ENCODE data around the gene AMHR2. TPM values are rescaled to one million over a fixed set of nuclear protein-coding genes. Genes with fewer than 3 reads are reported as not detected.
A peak's percentile ranks its signal among the peaks of the same experiment; 100 is the strongest.
"Not testable (repeated sequence)": the region's sequence is repeated elsewhere in the genome, so short reads cannot be mapped to it uniquely, and the experiment has no call there.

Gene AMHR2
- total and polyA plus RNA-seq, 9 donors, result 0.09 to 0.36 (median 0.20) TPM; not detected in 4

DNA sequence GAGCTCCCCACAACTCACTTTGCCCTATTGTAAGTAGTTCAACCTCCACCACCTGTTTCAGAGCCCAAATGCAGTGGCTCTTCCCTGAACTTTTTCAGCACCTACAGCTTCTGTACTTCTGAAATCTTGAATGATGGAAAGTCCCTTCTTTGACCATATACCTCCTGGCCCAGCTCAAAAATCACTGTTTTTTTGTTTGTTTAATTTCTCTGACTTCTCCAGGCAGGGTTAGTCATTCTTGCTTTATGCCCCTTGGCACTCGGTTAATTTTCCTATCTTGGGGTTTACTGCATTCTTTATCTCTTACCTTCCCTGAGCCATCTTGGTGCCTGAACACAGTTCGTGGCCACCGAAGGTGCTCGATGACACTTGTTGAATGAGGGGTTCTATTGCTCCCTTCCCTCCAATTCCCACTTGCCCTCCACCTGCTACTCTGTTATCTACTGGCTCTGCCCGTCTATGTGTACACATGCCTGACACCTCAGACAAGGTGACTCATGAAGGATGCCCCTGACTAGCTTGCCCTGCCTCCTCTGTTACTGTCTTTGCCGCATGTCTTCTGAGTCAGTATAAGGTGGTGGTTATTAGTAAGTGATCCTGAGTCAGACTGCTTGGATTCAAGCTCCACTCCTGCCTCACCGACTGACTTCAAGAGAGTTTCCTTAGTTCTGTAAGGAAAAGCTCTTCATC lies 4.4 kb downstream of the AMHR2 start:
- no peak overlapping the region for H3K4me3 ChIP-seq (ENCODE audit: low read length)
- no peaks in the 10 kb centered on the region for H3K27me3 ChIP-seq (ENCODE audit: control insufficient read depth, insufficient read depth, low read length)
- no peaks in the 10 kb centered on the region for H3K9me3 ChIP-seq (replicated peaks; ENCODE audit: control insufficient read depth, low read depth, low read length)
- 70% methylated on average over 5 of the region's 7 CpGs for WGBS (ENCODE audit: insufficient coverage)
- H3K4me1 ChIP-seq (ENCODE audit: control insufficient read depth, insufficient read depth, low read length), result no peaks in the 10 kb centered on the region
- H3K36me3 ChIP-seq (ENCODE audit: control insufficient read depth, insufficient read depth, low read length), result no peaks in the 10 kb centered on the region
- no peak overlapping the region for H3K27ac ChIP-seq (ENCODE audit: low read length)
- DNase-seq, result no peak

DNA sequence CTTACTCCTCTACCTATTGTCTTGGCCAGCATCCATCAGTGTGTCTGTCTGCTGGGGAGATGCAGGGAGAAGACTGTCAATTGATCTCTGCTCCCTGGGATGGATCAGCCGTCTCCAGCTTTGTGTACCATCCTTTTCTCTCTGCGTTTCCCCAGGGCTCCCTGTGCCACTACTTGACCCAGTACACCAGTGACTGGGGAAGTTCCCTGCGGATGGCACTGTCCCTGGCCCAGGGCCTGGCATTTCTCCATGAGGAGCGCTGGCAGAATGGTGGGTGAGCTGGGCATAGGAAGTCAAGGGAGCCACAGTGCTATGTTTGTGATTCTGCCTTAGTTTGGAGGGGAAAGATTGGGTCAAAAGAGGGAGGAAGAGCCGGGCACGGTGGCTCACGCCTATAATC lies 5.1 kb downstream of the AMHR2 start:
- 96% methylated on average over 2 of the region's 7 CpGs for WGBS (ENCODE audit: insufficient coverage)
- no peak overlapping the region for H3K4me3 ChIP-seq (ENCODE audit: low read length)
- no peaks in the 10 kb centered on the region for H3K27me3 ChIP-seq (ENCODE audit: control insufficient read depth, insufficient read depth, low read length)
- H3K9me3 ChIP-seq (replicated peaks; ENCODE audit: control insufficient read depth, low read depth, low read length), result no peaks in the 10 kb centered on the region
- H3K27ac ChIP-seq (ENCODE audit: low read length), result no peak overlapping the region
- DNase-seq, result no peak
- H3K36me3 ChIP-seq (ENCODE audit: control insufficient read depth, insufficient read depth, low read length), result no peaks in the 10 kb centered on the region
- no peaks in the 10 kb centered on the region for H3K4me1 ChIP-seq (ENCODE audit: control insufficient read depth, insufficient read depth, low read length)

DNA sequence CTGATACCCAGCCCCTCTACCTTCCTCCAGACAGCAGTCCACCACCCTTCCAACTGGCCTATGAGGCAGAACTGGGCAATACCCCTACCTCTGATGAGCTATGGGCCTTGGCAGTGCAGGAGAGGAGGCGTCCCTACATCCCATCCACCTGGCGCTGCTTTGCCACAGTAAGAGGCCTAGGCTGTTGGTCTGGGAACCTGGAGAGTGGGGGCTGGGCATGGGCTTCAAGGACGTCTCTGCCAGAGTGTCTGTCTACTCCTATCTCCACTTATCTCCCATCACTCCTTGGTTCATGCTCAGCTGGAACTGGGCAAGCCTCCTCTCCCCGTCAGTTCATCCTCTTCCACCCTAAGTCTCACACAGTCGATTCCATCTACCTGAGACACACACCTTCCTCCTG lies 6.5 kb downstream of the AMHR2 start:
- H3K4me3 ChIP-seq (ENCODE audit: low read length), result no peak overlapping the region
- 86% methylated on average over 2 of the region's 5 CpGs for WGBS (ENCODE audit: insufficient coverage)
- no peak for DNase-seq
- H3K36me3 ChIP-seq (ENCODE audit: control insufficient read depth, insufficient read depth, low read length), result no peaks in the 10 kb centered on the region
- H3K4me1 ChIP-seq (ENCODE audit: control insufficient read depth, insufficient read depth, low read length), result no peaks in the 10 kb centered on the region
- no peaks in the 10 kb centered on the region for H3K27me3 ChIP-seq (ENCODE audit: control insufficient read depth, insufficient read depth, low read length)
- no peak overlapping the region for H3K27ac ChIP-seq (ENCODE audit: low read length)
- H3K9me3 ChIP-seq (replicated peaks; ENCODE audit: control insufficient read depth, low read depth, low read length), result no peaks in the 10 kb centered on the region

DNA sequence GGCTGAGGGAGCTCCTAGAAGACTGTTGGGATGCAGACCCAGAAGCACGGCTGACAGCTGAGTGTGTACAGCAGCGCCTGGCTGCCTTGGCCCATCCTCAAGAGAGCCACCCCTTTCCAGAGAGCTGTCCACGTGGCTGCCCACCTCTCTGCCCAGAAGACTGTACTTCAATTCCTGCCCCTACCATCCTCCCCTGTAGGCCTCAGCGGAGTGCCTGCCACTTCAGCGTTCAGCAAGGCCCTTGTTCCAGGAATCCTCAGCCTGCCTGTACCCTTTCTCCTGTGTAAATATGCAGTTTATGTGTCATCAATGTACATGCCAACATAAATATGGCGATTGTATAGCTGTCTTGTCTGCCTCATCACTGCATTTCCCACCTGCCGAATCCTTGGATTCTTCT lies 7.5 kb downstream of the AMHR2 start:
- Histone ChIP-seq H3K4me1 (ENCODE audit: control insufficient read depth, insufficient read depth, low read length) (no peaks in the 10 kb centered on the region), H3K4me3 (ENCODE audit: low read length) (no peak overlapping the region), H3K9me3 (replicated peaks; ENCODE audit: control insufficient read depth, low read depth, low read length) (no peaks in the 10 kb centered on the region), H3K27me3 (ENCODE audit: control insufficient read depth, insufficient read depth, low read length) (no peaks in the 10 kb centered on the region), H3K36me3 (ENCODE audit: control insufficient read depth, insufficient read depth, low read length) (no peaks in the 10 kb centered on the region), H3K27ac (ENCODE audit: low read length) (no peak overlapping the region)
- WGBS (ENCODE audit: insufficient coverage), result 77% methylated on average over 4 of the region's 7 CpGs
- no peak for DNase-seq

DNA sequence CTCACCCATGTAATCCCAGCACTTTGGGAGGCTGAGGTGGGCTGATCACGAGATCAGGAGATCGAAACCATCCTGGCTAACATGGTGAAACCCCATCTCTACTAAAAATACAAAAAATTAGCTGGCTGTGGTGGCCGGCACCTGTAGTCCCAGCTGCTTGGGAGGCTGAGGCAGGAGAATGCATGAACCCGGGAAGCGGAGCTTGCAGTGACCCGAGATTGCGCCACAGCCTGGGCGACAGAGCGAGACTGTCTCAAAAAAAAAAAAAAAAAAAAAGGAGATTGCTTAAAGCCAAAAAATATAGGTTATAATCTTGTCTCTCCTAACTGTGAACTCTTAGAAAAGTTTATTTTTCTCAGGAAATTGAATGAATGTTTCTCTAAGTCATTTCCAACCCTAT lies 11.7 kb downstream of the AMHR2 start:
- H3K4me1 ChIP-seq (ENCODE audit: control insufficient read depth, insufficient read depth, low read length); H3K27me3 ChIP-seq (ENCODE audit: control insufficient read depth, insufficient read depth, low read length); H3K36me3 ChIP-seq (ENCODE audit: control insufficient read depth, insufficient read depth, low read length); DNase-seq; H3K27ac ChIP-seq (ENCODE audit: low read length); H3K9me3 ChIP-seq (replicated peaks; ENCODE audit: control insufficient read depth, low read depth, low read length); H3K4me3 ChIP-seq (ENCODE audit: low read length): not testable (repeated sequence)
- WGBS (ENCODE audit: insufficient coverage), result no CpG with 5 or more reads among the region's 9 CpGs

DNA sequence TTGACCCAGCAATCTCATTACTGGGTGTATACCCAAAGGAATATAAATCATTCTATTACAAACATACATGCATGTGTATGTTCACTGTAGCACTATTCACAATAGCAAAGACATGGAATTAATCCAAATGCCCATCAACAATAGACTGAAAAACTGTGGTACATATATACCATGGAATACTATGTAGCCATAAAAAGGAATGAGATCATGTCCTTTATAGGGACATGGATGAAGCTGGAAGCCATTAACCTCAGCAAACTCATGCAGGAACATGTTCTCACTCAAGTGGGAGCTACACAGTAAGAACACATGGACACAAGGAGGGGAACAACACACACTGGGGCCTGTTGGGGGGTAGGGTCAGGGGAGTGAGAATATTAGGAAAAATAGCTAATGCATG lies 15.9 kb downstream of the AMHR2 start:
- H3K27ac ChIP-seq (ENCODE audit: low read length); H3K4me3 ChIP-seq (ENCODE audit: low read length); H3K36me3 ChIP-seq (ENCODE audit: control insufficient read depth, insufficient read depth, low read length); H3K27me3 ChIP-seq (ENCODE audit: control insufficient read depth, insufficient read depth, low read length); H3K9me3 ChIP-seq (replicated peaks; ENCODE audit: control insufficient read depth, low read depth, low read length); DNase-seq: not testable (repeated sequence)
- H3K4me1 ChIP-seq (ENCODE audit: control insufficient read depth, insufficient read depth, low read length), result peaks cover 14% of the 10 kb centered on the region

DNA sequence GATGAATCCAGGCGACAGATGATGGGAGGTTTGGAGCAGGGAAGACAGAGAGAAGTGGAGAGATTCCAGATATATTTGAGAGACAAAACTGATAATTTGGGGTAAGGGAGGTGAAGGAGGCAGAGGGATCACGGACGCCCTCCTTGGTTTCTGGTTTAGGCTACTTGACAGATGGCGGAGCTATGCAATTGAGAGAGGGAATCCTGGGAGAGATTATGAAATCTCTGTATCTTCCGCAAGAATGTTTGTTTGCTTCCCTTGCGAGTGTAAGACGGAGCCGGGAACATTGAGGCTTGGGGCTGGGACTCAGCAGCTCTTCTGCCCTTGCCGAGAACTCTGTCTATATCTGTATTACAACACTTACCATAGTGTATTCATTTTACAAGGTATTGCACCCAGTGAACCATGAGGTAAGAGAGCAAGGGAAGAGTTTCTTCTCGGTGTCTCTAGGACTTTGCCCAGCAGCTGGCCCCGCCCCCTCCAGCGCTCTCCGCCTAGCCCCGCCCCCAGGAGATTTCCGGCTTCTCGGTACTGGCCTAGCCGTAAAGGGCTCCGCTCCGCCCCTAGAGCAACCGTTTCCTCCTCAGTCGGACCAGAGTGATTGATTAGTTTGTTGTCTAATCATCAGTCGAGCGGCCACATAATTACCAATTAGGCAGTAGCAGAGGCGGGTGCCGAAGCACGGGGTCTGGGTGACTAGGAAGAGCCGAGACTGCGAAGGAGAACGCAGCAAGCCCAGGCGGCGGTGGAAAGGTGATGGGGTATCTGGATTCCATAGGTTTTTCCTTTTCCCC lies 17.6 kb downstream of the AMHR2 start, which contains the start of gene PRR13:
PRR13 (plus strand) TSS at position 695 of the 794 bp plus-strand sequence. CDS start 981 bp downstream, outside the sequence.
- Histone ChIP-seq H3K27ac (ENCODE audit: low read length) (peak within 1 kb of the TSS; percentile 99), H3K4me3 (ENCODE audit: low read length) (peak within 1 kb of the TSS; percentile 84)
- WGBS (ENCODE audit: insufficient coverage), result 0% methylated on average over 14 of the region's 31 CpGs

DNA sequence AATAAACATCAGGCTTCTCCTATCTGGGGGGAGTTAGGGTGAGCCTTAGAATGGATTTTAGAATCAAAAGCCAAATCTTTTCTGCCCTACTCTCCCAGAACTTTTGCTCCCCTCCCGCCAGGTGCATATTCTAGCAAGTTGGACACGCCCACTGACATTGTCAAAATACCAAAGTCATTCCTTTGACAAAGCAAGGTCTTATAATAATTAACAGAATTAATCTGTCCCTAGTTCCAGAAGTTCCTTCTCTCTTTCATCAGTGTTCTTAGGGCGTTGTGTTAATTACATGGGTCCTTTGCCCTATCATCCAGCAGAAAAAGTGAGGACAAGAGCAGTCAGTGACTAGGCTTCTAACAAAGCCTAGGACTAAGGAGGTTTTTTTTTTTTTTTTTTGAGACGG lies 20.3 kb downstream of the AMHR2 start:
- 100% methylated on average over 2 of the region's 4 CpGs for WGBS (ENCODE audit: insufficient coverage)
- peaks cover 28% of the 10 kb centered on the region for H3K36me3 ChIP-seq (ENCODE audit: control insufficient read depth, insufficient read depth, low read length)

More for the DNA sequence above, 17.6 kb downstream of the AMHR2 start, which contains the start of gene PRR13:
- no peaks in the 10 kb centered on the region for H3K9me3 ChIP-seq (replicated peaks; ENCODE audit: control insufficient read depth, low read depth, low read length)
- H3K27me3 ChIP-seq (ENCODE audit: control insufficient read depth, insufficient read depth, low read length), result no peaks in the 10 kb centered on the region
- peaks cover 20% of the 10 kb centered on the region for H3K36me3 ChIP-seq (ENCODE audit: control insufficient read depth, insufficient read depth, low read length)
- peak; percentile 100 for DNase-seq
- peaks cover 14% of the 10 kb centered on the region for H3K4me1 ChIP-seq (ENCODE audit: control insufficient read depth, insufficient read depth, low read length)

DNA sequence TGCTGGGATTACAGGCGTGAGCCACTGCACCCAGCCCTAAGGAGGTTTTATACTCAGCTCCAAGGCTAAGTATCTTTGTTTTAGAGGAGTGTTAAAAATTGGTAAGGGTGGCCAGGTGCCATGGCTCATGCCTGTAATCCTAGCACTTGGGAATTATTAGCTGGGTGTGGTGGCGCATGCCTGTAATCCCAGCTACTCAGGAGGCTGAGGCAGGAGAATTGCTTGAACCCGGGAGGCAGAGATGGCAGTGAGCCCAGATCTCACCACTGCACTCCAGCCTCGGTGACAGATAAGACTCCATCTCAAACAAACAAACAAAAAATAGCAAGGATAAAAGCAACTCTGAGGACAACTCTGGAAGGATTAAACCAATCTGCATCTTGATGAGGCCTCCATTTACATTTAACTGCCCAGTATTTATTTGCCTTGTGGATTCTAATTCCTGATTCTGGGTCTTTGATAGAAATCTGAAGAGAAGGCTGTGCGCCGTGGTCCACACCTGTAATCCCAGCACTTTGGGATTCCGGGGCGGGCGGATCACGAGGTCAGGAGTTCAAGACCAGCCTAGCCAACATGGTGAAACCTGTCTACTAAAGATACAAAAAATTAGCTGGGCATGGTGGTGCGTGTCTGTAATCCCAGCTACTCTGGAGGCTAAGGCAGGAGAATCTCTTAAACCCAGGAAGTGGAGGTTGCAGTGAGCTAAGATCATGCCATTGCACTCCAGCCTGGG lies 21.1 kb downstream of the AMHR2 start:
- 96% methylated on average over 4 of the region's 11 CpGs for WGBS (ENCODE audit: insufficient coverage)
- Histone ChIP-seq H3K36me3 (ENCODE audit: control insufficient read depth, insufficient read depth, low read length) (peaks cover 28% of the 10 kb centered on the region), H3K4me1 (ENCODE audit: control insufficient read depth, insufficient read depth, low read length) (peaks cover 14% of the 10 kb centered on the region)
- H3K4me3 ChIP-seq (ENCODE audit: low read length); H3K9me3 ChIP-seq (replicated peaks; ENCODE audit: control insufficient read depth, low read depth, low read length); H3K27me3 ChIP-seq (ENCODE audit: control insufficient read depth, insufficient read depth, low read length); H3K27ac ChIP-seq (ENCODE audit: low read length); DNase-seq: not testable (repeated sequence)

More for the DNA sequence above, 20.3 kb downstream of the AMHR2 start:
- DNase-seq, result no peak
- Histone ChIP-seq H3K9me3 (replicated peaks; ENCODE audit: control insufficient read depth, low read depth, low read length) (no peaks in the 10 kb centered on the region), H3K4me1 (ENCODE audit: control insufficient read depth, insufficient read depth, low read length) (peaks cover 14% of the 10 kb centered on the region), H3K4me3 (ENCODE audit: low read length) (no peak overlapping the region), H3K27ac (ENCODE audit: low read length) (no peak overlapping the region), H3K27me3 (ENCODE audit: control insufficient read depth, insufficient read depth, low read length) (no peaks in the 10 kb centered on the region)

DNA sequence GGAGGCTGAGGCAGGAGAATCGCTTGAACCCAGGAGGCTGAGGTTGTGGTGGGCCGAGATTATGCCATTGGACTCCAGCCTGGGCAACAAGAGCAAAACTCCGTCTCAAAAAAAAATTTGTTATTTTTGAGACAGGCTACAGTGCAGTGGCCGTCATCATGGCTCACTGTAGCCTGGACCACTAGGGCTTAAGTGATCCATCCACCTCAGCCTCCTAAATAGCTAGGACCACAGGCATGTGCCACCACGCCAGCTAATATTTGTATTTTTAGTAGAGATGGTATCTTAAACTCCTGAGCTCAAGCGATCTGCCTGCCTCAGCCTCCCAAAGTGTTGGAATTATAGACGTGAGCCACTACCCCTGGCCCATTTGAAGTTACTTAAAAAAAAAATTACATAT lies 27.3 kb downstream of the AMHR2 start:
- H3K36me3 ChIP-seq (ENCODE audit: control insufficient read depth, insufficient read depth, low read length), result peaks cover 21% of the 10 kb centered on the region
- H3K27ac ChIP-seq (ENCODE audit: low read length), result no peak overlapping the region
- 79% methylated on average over 3 of the region's 7 CpGs for WGBS (ENCODE audit: insufficient coverage)

More for the DNA sequence above, 27.3 kb downstream of the AMHR2 start:
- H3K4me3 ChIP-seq (ENCODE audit: low read length), result no peak overlapping the region
- no peaks in the 10 kb centered on the region for H3K27me3 ChIP-seq (ENCODE audit: control insufficient read depth, insufficient read depth, low read length)
- no peak for DNase-seq
- no peaks in the 10 kb centered on the region for H3K9me3 ChIP-seq (replicated peaks; ENCODE audit: control insufficient read depth, low read depth, low read length)
- peaks cover 9% of the 10 kb centered on the region for H3K4me1 ChIP-seq (ENCODE audit: control insufficient read depth, insufficient read depth, low read length)

All from muscle of leg (tissue), 11 donors.